SH-SY5Y (cell line): Measurements from ENCODE around the gene MRLN.

Source experiments
- GATA2 ChIP-seq: IDR thresholded peaks from 2 replicates; pipeline ENCODE4 v1.6.1; 2011; ENCODE audit warnings: mild to moderate bottlenecking, low read depth, low read length
- GATA3 ChIP-seq: IDR thresholded peaks from 2 replicates; pipeline ENCODE4 v1.6.1; 2011; ENCODE audit warnings: low read depth, mild to moderate bottlenecking, low read length, moderate library complexity

GRCh38 chr10:59752278-59752940 lies 846 bp downstream of the MRLN start:
- TF ChIP-seq GATA3 (no peak), GATA2 (no peak)
